Activated CD4-positive, alpha-beta T cell treated with anti-CD3 and anti-CD28 coated beads for 1 hour (primary cell): ENCODE measurements around the gene PODN.

Experiments used
- DNase-seq: peaks from one replicate; pipeline ENCODE4 v3.0.0-alpha.2; 2020

PODN gene

DNA sequence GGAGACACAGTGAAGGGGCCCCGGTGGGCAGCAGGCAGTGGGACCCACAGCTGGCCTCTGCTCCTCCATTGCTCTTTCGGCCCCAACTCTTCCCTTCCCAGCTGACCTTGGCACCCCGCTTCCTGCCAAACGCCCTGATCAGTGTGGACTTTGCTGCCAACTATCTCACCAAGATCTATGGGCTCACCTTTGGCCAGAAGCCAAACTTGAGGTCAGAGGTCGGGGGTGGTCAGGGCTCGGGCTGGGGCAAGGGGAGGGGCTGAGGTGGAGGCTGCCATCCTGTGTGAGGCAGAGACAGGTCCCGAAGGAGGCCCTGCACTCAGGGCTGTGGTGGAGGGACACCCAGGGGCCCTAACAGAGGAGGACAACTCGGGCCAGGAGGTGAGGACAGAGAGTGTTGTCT, 13.7 kb downstream of the PODN start:
- no peak for DNase-seq

DNA sequence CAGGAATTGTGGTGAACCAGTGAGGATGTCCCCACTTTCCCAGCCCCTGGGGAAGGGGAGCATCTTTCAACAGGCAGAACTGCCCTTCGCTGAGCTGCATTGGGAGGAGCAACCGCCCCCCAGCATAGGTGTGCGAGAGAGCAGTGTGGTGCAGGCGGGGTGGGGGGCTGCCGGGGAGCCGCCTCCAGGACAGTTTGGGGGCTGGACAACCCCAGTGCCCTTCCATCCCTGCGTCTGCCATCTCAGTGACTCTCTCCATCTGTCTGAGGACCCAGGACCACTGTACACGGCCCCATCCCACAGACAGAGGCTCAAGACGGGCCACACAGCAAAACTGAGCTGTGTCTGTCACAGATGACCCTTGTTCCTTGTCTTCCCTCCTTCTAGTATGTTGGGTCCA, 14.2 kb downstream of the PODN start:
- no peak for DNase-seq

DNA sequence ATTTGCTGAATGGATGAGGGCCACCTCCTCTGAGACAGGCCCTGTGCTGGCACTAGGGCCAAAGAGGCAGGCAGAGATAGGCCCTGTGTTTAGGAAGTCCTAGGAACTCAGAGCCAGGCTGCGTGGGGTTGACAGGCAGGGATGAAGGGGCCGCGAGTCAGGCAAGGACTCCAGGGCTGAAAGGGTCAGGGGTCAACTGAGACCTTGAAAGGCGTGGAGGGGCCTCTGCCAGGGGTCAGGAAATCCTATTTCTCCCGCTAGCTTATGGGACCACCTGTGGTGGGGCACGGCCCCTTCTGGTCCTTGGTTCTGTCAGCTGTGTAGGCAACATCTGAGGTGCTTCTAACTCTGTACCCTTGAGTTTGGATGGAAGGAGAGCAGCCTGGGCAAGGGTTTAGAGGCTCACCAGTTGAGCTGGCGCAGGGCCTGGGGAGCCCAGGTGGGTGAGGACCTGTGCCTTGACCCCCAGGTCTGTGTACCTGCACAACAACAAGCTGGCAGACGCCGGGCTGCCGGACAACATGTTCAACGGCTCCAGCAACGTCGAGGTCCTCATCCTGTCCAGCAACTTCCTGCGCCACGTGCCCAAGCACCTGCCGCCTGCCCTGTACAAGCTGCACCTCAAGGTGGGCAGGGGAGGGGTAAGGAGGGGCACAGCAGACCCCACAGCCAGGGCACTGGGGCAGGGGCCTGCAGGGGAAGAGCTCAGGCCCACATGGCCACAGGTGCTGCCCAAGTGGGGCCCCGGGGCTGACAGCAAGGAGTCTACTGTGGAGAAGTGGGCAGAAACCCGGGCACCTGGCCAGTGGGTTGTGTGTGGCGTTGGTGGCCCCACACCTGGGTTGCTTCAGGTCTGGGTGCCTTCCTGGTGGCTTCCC, 14.9 kb downstream of the PODN start:
- DNase-seq = no peak

DNA sequence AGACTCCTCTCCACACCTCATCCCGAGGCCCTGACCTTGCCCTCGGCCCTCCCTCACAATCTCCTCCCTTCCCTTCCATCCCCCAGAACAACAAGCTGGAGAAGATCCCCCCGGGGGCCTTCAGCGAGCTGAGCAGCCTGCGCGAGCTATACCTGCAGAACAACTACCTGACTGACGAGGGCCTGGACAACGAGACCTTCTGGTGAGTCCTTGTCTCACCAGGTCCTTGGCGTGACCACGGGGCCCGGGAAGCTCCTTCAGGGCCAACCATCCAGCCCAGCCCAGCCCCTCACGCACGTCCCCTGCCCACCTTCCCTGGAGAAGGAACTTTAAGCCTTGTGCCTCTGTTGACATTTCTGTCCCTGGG, 15.6 kb downstream of the PODN start:
- DNase-seq = no peak

DNA sequence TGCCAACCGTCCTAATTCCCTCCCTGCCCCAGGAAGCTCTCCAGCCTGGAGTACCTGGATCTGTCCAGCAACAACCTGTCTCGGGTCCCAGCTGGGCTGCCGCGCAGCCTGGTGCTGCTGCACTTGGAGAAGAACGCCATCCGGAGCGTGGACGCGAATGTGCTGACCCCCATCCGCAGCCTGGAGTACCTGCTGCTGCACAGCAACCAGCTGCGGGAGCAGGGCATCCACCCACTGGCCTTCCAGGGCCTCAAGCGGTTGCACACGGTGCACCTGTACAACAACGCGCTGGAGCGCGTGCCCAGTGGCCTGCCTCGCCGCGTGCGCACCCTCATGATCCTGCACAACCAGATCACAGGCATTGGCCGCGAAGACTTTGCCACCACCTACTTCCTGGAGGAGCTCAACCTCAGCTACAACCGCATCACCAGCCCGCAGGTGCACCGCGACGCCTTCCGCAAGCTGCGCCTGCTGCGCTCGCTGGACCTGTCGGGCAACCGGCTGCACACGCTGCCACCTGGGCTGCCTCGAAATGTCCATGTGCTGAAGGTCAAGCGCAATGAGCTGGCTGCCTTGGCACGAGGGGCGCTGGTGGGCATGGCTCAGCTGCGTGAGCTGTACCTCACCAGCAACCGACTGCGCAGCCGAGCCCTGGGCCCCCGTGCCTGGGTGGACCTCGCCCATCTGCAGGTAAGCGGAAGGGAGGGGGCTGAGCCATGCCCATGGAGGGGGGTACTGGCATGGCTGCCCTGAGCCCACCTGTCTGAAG, 16.5 kb downstream of the PODN start:
- no peak for DNase-seq

DNA sequence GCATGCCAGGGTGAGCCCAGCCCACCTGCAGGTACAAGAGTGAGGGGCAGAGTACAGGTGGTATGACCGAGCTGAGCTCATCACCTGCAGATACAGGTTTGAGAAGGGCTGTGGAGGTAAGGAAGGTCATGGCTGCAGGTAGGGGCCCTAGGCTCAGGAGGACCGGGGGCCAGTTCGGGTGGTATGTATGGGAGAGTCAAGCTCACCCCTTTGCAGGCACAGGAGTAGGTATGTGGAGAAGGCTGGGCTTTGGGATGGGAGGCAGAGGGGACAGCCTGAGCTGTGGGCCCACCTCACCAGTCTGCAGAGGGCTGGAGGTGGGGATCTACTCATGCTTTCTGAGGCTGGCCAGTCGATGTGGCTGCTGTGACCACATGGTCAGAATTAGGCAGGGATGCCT, 17.2 kb downstream of the PODN start:
- DNase-seq = no peak

DNA sequence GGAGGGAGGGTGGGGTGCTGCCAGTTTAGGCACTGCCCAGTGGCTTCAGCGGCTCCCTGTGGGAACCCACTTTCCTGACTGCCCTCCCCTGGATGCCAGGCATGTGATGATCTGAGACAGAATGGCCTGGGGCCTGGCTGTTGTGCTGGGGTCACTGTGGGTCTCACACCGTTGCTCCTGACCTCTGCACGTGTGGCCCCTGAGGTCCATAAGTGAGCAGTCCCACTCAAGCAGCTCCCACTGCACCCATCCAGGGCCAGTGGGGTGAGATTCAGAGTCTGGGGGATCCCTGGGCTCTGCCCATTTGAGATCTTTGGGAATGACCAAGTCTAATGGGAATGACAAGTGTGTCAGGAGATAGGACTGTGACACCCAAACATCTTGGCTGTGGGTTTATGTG, 18.0 kb downstream of the PODN start:
- DNase-seq = no peak

DNA sequence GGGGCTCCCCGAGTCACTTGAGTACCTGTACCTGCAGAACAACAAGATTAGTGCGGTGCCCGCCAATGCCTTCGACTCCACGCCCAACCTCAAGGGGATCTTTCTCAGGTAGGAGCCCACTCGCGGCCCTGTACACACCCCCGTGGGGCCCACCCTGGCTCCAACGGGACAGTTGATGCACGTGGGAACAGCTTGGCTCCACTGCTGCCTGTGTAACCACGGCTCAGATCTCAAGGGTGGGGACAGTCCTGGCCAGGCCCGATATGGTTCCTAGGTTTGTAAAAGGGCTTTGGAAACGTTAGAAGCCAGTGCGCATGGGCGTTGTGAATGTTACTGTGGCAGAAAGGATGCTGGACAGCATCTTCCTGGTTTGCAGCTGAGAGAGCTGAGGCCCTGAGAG, 18.8 kb downstream of the PODN start:
- DNase-seq = no peak

DNA sequence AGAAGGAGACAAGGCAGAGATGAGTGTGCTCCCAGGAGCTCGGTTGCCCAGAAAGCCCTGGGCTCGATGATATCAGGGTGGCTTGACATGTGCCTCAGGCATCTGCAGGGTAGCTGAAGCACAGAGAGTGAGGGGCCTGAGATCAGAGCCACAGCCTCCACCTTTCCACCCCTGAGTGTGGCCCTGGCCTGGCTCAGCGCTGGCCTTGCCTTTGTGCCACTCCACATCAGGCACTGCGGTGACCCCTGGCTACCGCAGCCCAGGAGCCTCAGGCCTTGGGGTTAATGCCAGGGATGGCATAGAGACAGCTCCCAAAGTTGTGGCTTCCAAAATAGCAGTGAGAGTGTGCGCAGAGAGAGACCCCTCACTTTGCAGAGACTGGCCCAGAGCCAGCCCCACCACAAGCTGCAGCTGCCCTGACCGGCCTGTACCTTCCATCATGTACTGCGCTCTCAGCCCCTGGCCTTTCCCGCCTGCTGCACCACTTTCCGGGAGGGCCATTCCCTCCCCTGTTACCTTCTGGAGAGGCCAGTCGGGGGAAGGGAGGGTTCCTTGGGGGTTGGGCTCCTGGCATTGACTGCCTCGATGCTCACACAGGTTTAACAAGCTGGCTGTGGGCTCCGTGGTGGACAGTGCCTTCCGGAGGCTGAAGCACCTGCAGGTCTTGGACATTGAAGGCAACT, 19.5 kb downstream of the PODN start:
- no peak for DNase-seq

DNA sequence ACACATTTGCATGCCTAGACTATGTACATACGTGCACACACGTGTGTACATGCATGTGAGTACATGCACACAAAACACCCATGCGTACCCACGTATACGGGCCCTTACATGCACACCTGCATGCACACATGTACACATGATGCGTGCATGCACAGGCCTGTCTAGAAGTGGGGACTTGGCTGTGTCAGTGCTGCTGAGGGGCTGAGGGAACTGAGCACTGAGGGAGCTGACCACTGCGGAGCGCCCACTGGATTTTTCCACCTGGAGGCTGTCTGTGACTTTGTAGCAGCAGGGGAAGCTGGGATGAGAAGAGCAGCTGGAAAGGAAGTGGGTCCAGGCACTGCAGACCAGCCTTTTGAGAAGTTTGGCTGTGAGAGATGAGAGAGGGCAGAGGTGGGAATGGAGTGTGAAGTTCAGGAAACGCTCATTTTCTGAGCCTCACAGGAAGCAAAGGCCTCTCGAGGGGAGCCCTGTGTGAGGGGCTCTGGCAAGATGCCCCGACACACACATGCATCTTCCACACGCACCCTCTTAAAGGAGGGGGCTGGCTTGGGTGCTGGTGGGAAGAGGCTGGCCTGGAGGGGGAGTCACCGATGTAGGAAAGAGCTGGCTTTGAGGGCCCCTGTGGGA, 20.9 kb downstream of the PODN start:
- DNase-seq = no peak

DNA sequence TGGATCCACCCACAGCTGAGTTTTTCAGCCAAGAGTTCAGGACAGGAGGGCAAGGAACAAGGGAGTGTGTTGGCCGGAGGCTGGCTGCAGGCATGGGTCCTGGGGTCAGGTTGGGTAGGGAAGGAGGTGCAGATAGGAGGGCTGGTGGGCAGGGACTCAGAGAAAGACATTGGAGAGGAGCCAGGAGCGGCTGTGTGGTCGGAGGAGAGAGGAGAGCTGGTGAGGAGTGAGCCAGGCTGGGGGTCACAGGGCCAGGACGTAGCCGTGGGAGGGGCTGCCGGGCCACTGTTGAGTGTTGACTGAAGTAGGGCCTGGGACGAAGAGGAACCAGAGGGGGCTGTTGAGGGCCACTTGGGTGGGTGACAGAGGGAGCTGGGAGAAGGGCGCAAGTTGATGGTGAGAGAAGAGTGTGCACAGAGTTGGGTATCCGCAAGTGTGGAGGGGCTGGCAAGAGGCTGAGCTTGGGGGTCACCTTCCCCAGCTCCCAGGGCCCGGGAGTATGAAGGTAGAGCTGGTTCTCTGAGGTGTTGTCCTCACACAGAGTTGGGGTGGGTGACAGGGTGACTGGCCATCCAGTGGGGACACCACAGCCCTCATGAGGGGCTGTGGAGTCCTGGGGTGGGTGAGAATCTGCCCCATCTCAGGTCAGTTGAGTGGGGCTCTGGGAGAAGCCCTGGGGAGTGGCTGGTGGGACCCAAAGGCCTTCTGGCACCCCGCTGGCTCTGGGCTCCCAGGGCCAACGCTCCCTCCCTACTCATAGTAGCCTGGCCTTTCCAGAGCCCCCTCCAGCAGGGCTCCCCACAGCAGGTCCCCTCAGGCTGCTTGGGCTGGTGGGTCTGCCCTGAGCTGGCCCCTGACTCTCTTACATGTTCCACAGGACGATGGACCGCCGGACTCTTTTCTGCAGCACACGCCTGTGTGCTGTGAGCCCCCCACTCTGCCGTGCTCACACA, 21.9 kb downstream of the PODN start:
- no peak for DNase-seq

DNA sequence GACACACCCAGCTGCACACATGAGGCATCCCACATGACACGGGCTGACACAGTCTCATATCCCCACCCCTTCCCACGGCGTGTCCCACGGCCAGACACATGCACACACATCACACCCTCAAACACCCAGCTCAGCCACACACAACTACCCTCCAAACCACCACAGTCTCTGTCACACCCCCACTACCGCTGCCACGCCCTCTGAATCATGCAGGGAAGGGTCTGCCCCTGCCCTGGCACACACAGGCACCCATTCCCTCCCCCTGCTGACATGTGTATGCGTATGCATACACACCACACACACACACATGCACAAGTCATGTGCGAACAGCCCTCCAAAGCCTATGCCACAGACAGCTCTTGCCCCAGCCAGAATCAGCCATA, 22.6 kb downstream of the PODN start:
- no peak for DNase-seq

DNA sequence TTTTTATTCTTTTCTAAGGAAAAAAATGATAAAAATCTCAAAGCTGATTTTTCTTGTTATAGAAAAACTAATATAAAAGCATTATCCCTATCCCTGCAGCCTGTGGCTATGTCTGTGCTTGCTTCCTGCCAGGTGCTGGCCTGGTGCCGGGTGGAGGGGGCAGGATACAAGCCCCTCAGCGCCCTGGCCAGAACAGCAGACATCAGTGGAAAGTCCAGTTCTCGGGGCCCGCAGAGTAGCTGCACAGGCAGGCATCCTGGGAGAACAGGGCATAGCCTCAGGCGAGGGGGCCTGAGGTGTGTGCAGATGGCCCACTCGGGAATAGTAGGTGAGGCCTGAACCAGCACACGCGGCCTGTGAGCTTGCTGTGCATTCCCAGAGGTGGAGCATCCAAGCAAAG, 23.4 kb downstream of the PODN start:
- no peak for DNase-seq

DNA sequence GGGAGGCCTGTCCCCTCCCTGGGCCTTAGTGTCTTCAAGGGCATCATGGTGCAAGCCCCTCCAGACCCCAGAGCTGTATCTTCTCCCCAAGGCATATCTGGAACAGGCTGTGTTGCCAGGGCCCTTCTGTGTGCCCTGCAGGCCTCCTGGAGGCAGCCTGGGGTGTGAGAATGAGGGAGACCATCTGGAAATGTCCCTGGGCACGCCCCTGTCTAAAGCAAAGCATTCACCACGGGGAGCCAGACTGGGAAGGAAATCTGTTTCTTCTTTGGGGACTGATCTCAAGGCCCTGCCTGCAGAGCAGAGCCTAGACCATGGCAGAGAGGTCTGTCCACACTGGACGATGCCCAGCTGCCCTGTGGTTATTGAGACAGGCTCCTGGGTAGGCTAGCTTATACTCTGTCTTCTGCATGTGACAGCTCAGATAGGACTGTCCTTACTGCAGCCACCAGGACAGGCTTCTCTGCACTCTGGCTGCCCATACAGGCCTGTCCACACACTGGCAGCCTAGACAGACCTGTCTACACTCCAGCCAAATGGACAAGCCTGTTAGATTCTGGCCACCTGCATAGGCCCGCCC, 24.6 kb downstream of the PODN start:
- DNase-seq = no peak

DNA sequence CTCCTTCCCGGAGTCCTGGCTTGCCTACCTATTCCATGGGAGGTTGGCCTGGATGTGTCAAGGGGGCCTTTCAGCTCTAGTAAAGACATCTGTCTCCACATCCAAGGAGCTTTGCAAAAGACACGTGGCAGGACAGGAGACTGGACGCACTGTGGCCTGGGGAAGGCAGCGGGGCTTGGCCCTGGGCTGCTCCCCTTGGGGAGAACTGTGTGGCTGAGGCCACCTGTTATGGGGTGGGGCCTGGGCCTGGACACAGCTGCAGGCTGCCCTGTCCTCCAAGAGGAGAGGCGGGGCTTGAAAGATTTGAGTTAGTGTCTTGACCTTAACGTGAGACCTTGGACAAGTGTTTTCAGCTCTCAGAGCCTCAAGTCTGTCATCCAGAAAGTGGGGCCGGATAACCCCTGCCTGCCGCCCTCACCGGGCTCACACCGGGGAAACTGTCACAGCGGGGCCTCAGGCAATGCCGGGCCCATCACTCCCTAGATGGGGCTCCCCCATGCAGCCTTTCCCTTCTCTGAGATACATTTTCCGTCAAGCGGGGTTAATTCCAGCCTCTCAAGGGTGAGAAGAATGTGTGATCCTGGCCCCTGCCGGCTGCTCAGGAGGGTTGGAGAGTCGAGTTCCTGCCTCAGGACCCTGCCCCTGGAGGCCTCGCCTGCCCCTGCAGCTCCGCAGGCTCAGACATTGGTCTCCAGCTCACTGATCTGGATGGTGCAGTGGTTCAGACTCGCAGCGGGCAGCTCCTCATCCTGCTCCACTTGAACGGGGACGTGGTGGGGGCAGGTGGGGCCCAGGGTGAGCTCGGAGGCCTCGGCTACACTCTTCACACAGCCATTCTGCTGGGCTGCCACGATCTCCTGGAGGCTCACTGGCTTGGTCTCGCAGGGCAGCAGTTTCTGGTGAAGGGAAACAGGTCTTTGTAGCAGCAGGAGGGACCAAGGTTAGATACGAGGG, 25.6 kb downstream of the PODN start:
- DNase-seq = no peak

DNA sequence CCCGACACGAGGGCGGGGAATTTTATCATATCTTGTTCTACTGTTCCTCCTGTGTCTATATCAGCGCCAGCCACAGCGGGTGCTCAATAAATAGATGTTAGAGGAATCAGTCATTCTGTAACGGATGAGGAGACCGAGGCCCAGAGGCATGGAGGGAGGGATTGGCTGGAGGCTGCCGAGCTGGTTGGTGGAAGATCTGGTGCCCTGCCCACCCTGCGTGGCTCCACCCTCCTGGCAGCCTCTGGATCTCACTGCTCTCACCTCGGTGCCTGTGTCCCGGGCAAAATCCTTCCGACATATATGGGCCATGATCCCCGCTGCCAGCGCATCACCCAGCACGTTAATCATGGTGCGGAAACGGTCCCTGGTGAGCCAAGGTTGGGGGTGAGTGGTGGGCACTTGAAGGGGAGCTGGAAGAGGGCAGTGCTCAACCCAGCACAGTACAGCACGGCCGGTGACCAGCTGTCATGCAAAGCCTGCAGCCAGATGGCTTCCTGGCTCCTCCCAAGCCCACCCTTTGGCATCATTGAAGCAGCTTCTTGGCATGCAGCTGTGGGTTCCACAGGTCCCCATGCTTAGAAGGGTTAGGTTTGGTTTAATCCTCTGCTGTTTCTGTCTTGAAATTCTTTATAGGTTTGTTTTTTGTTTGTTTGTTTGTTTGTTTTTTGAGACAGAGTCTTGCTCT, 26.7 kb downstream of the PODN start:
- no peak for DNase-seq

DNA sequence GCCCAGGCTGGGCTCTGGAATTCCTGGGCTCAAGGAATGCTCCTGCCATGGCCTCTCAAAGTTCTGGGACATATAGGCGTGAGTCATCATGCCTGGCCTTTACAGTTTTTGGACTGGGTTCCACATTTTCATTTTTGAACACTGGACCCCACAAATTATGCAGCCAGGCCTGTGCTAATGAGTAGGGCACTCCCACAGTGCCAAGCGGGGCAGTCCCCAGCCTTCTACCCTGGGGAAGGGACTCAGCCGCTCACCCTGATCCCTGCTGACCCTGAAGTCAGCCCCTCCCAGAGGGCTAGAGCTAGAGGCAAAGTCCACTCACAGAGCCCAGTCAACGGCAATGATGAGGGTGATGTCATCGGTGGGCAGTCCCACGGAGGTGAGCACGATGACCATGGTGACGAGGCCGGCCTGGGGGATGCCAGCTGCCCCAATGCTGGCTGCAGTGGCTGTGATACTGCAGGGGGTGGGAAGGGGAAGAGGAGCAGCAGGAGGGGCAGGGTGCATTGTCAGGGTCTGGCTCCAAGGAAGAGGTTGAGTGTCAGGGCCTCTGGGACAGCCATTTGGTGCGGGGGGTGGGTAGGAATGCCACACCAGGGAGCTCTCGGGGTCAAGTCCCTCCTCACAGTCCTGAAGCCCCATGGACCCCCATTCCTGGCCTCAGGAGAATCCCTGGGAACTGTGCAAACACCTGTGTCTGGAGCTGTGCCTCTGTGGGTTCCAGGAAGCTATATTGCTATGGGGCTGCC, 27.6 kb downstream of the PODN start:
- no peak for DNase-seq

DNA sequence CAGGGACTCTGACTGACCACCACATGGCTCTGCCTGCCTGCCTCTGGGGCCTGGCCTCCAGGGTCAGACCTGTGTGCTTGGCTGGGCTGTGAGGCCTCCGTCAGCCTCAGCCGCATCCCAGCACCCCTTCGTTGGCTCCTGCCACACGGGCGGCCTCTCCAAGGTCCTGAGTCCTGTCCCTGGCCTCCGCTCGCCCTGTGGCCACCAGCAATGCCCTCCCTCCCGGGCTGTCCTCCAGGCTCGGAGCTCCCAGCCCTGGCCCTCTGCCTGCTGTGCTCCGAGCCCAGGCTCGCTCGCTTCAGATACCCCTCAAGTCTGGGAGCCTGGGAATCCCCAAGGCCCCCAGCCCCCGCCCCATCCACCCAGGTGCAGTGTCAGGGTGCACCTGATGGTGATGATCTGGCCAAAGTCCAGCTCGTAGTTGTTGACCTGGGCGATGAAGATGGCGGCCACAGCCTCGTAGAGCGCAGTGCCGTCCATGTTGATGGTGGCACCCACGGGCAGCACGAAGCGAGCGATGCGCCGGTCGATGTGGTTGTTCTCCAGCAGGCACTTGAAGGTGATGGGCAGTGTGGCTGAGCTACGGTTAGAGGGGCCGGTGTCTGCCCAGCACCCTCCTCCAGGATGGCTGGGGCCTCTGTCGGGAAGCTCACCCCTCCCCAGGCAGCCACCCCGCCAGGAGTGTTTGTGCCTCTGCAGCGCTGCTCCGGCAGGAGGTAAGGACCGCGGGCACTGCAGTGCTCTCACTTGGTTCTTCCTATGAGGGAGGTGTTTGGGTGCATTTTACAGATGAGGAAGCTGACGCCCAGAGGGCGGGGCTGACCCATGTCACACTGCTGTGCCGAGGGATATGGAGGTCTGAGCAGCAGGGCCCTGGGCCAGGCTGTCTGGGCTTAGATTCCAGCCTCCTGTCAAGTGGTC, 28.5 kb downstream of the PODN start:
- no peak for DNase-seq
